Suppressor macrophage (primary cell): ENCODE data around the gene KASH5.
"Not testable (repeated sequence)": the region's sequence is repeated elsewhere in the genome, so short reads cannot be mapped to it uniquely, and the experiment has no call there.

Experiments used
- DNase-seq, 4 experiments: peaks; one replicate each; pipeline ENCODE4 v3.0.0-alpha.2; 2020 to 2022

Gene KASH5

GRCh38 chr19:49439836-49440235, 51.8 kb downstream of the KASH5 start:
- no peak for DNase-seq

GRCh38 chr19:49440439-49441209, 52.6 kb downstream of the KASH5 start:
- no peak for DNase-seq

- DNase-seq = peak; percentile 33 to 69 (median 50)
Measured at GRCh38 chr19:49441210-49441959, 53.3 kb downstream of the KASH5 start, which contains the start of gene SLC17A7. Gene SLC17A7 (minus strand): TSS chr19:49441527. CDS start chr19:49441379, 148 bp downstream.

GRCh38 chr19:49441960-49442350, 53.9 kb downstream of the KASH5 start:
- DNase-seq = no peak

GRCh38 chr19:49442354-49442753, 54.3 kb downstream of the KASH5 start:
- DNase-seq = peak in 2 of 4 experiments; percentile 20 to 28

GRCh38 chr19:49442771-49443365, 54.8 kb downstream of the KASH5 start:
- DNase-seq = peak; percentile 72 to 91 (median 82)

GRCh38 chr19:49443366-49444099, 55.5 kb downstream of the KASH5 start:
- DNase-seq = peak; percentile 95 to 97 (median 97)

- DNase-seq = not testable (repeated sequence)
Measured at GRCh38 chr19:49444100-49444700, 56.2 kb downstream of the KASH5 start.

- peak in 2 of 4 experiments; percentile 16 to 22 for DNase-seq
Measured at GRCh38 chr19:49445997-49446396, 57.9 kb downstream of the KASH5 start.

- DNase-seq = no peak
Measured at GRCh38 chr19:49447485-49448431, 59.7 kb downstream of the KASH5 start.

GRCh38 chr19:49448432-49448786, 60.4 kb downstream of the KASH5 start:
- DNase-seq = no peak

- DNase-seq = no peak
Measured at GRCh38 chr19:49450405-49450804, 62.4 kb downstream of the KASH5 start.

GRCh38 chr19:49451430-49452181, 63.6 kb downstream of the KASH5 start, which contains the start of gene PIH1D1:
Gene PIH1D1 (minus strand): TSS chr19:49451814. CDS start chr19:49451574, 240 bp downstream.
- peak; percentile 97 to 100 (median 98) for DNase-seq

GRCh38 chr19:49453013-49453756, 65.1 kb downstream of the KASH5 start, which contains the start of gene ALDH16A1:
Gene ALDH16A1 (plus strand): TSS chr19:49453225. CDS start chr19:49453332, 107 bp downstream.
- DNase-seq = peak; percentile 98 to 100 (median 99)

GRCh38 chr19:49453757-49454240, 65.8 kb downstream of the KASH5 start:
- peak in 2 of 4 experiments; percentile 28 to 37 for DNase-seq

- DNase-seq = no peak
Measured at GRCh38 chr19:49455773-49456172, 67.7 kb downstream of the KASH5 start.

GRCh38 chr19:49456326-49456725, 68.3 kb downstream of the KASH5 start:
- DNase-seq = peak in 1 of 4 experiments; percentile 25

GRCh38 chr19:49458567-49458903, 70.5 kb downstream of the KASH5 start:
- no peak for DNase-seq

GRCh38 chr19:49459388-49459787, 71.3 kb downstream of the KASH5 start:
- DNase-seq = no peak
